Ishikawa (cell line): ENCODE results near the gene PHF20.

ENCODE experiments used
- MAX ChIP-seq: IDR thresholded peaks from 2 replicates; pipeline ENCODE4 v1.6.1; 2012
- YY1 ChIP-seq: IDR thresholded peaks from 2 replicates; pipeline ENCODE4 v1.6.1; 2012; ENCODE audit warnings: low read depth

GRCh38 chr20:35742741-35743523, 28.9 kb upstream of the PHF20 start:
- TF ChIP-seq YY1 (no peak), MAX (no peak)
